ENCODE data around the gene FAM216A.
"Not testable (repeated sequence)": the region's sequence is repeated elsewhere in the genome, so short reads cannot be mapped to it uniquely, and the experiment has no call there.

The FAM216A gene

DNA sequence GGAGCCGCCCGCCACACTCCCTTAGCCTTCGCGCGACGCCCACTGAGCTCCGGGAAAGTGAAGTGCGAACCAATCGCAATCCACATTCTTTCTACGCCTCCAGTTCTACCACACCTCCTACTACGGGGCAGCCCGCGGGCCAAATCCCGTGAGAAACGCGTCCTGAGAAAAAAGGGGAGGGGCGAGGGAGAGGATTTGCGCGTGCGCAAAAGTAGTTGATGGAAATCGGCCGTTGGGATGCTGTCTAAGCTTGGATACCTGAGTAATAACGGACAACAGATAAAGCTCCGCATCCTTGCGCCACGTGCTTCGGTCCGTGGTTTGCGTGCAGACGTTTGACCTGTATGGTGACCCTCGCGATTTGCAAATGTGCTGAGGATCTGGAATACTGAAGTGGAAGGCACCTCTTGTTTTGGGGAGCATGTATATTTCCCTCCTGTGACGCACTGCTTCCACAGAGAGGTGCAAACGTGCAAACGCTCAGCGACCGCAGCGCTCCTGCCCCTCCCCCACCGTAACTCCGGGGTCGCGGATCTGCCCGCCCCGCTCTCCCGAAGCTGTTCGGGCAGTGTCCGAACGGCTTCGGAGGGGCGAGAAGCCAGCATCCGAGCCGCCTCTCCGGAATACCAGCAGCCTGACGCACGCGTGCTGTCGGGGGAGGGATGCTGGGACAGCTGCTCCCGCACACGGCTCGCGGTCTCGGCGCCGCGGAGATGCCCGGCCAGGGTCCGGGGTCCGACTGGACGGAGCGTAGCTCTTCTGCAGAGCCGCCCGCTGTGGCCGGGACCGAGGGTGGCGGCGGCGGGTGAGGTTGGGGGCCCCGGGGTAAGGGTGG is at the start of gene FAM216A, which contains the start of gene GPN3:
Gene FAM216A, plus strand, starts transcription at position 632 of the 835 bp plus-strand sequence. Its CDS starts 31 bp downstream, at position 663.
Gene GPN3, minus strand, starts transcription at position 44 of the 835 bp plus-strand sequence. CDS start 54 bp downstream, outside the sequence.
- DNase-seq: peak; percentile 74 to 97 (median 94)

DNA sequence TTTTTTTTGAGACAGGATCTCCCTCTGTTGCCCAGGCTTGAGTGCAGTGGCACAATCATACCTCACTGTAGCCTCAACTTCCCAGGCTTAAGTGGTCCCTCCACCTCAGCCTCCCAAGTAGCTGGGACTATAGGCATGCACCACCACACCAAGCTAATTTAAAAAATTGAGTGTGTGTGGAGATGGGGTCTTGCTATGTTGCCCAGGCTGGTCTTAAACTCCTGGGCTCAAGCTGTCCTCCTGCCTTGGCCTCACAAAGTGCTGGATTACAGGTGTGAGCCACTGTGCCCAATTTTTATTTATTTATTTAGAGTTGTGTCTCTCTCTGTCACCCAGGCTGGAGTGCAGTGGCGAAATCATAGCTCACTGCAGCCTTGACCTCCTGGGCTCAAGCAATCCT is 48.0 kb upstream of the FAM216A start:
- DNase-seq: not testable (repeated sequence)

- no peak for DNase-seq
Measured at GRCh38 chr12:110421159-110421661, 47.4 kb upstream of the FAM216A start.

DNA sequence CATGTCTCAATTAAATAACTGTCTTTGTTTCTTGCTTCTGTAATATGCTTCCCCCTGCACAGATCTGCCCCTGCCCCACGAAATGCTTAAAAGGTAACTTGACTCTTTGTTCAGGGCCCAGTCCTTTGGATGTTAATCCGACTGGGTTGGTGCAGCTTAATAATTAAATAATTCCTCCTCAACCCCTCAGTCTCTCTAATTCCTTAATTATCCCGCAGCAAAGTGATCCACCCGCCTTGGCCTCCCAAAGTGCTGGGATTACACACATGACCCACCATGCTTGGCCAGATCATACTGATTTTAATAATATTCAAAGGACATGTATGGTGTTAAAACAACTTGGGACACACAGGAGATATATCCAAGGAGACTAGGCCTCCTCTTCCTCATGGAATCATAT is 46.9 kb upstream of the FAM216A start:
- DNase-seq: no peak

DNA sequence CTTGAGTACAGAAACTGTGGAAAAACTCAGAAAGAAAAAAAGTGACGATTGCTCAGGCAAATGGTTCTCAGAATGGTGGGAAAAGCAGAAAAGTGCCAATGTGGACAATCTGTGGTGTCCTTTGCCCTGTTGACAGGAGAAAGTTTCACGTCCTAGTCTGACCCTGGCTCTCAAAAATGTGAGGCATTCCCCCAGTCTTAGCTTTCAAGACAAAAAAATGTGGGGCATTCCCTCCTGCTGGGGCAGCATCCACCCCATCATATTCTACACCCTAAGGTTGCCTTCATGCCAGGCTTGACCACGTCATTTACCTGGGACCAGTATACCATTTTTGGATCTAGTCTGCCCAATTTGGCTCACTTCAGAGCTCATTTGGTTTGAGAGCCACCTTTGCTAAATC is 44.4 kb upstream of the FAM216A start:
- no peak for DNase-seq

- no peak for DNase-seq
Measured at GRCh38 chr12:110426406-110426805, 42.2 kb upstream of the FAM216A start.

DNA sequence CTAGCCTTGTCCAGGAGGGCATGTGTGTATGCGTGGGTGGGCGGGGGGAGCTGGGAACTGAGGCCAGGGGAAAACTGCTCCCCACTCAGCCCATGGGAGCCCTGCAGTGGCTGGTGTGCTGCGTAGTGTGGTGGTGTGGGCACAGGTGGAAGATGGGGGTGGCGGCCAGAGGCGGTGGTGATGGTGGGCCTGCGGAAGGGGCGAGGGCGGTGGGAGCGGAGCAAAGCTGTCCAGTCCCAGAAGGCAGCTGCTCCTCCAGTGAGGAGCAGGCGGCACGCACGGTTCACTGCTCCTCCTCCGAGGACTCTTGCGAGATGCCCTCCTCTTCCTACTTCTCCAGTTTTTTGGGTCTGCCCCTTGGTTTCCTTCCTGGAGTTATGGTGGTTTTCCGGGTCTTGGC is 39.0 kb upstream of the FAM216A start:
- DNase-seq: not testable (repeated sequence)

DNA sequence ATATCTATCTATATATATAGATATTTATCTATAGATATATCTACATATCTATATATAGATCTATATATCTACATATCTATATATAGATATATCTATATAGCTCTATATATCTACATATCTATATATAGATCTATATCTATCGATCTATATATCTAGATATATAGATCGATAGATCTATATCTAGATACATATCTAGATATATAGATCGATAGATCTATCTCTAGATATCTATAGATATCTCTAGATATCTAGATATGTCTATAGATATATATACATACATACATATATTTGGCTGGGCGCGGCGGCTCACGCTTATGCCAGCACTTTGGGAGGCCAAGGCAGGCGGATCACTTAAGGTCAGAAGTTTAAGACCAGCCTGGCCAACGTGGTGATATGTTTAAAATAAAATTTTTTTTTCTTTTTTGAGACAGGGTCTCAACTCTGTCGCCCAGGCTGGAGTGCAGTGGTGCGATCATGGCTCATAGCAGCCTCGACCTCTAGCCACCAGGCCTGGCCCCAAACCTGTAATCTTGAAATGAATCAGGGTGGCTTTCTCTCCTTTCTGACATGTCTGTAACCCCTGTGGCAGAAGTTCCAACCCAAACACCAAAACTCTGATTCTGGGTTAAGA is 36.6 kb upstream of the FAM216A start:
- DNase-seq: no peak

DNA sequence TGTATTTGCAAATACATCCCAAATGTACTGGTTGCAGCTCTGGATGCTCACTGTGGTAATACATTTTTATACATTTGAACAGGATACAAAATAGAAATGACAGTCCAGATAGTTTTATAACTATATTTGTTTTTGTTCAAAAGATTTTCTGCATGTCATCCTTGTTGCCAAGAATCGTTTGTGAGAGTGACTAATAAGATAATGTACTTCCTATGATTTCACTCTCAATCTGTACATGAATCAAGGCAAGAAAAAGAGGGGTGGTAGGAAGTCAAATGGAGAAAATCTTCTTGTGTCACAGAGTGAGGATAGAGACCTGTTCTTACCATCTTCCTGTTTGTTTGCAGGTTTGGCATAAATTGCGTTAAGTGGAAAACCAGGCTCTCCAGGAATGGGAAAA is 32.4 kb upstream of the FAM216A start:
- DNase-seq: no peak

DNA sequence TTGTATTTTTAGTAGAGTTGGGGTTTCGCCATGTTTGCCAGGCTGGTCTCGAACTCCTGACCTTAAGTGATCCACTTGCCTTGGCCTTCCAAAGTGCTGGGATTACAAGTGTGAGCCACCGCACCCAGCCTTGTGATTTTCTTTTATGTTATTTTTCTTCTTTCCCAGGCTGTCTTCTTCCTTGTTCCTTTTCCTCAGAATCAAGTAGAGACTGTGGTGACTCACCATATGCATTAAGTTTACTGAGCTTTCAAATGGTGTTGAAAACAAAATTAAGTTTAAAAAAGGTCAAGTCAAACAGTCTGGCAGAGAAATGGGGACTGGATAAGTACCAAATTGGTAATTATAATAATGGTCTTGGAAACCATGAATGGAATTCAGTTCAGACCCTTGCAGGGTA is 24.2 kb upstream of the FAM216A start:
- DNase-seq: no peak

DNA sequence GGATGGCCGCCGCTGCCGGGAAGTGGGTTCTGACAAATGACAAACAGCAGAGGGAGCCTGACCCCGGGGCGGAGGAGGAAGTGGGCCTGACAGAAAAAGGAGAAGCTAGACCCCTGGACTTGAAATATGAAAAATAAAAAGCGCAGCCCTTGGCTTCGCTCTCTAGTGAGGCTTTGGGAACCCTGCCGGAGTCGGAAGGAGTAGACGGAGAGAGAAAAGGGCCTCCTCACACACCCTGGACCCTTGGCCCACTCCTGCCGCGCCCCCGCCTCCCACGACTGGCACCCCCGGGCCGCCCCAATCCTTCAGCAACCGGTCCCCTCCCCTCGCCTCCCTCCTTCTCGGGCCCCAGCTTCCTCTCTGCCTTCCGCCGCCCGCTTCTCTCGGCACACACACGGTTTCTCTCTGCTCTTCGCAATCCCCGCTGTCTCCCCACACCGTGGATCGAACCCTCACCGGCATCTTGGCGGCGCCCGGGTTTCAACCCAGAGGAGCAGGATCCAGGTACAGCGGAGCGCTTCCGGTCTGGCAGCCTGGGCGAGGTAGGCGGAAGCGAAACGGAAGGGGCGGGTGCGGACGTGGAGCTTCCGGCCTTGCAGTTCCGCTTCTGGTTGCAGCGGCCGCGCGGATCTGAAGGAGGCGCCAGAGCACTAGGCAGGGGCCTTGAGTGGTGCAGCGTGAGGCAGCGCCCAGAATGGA is 18.7 kb upstream of the FAM216A start, which contains the start of gene ARPC3:
Gene ARPC3, minus strand, starts transcription at position 539 of the 699 bp plus-strand sequence. Its CDS starts 77 bp downstream, at position 462.
- peak; percentile 44 to 94 (median 88) for DNase-seq

DNA sequence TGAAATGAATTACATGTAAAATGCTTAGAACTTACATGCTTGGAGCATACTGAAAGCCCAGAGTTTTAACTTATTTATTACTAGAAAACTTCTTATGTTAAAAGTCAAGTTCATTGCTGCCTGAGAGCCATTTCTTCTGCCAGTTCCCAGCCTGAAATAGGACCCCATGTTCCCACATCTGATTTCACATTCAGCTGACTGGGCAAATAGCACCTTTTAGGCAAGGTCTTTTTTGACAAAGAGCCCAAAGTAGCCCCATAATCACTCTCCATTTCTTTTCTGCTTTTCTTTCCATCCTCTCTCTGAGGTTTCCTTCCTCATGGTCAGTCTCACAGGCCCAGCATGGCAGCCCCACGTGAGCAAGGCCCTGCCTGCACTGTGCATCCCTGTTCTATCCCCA is 17.4 kb upstream of the FAM216A start:
- no peak for DNase-seq

GRCh38 chr12:110453569-110454296 is 14.9 kb upstream of the FAM216A start:
- no peak for DNase-seq

DNA sequence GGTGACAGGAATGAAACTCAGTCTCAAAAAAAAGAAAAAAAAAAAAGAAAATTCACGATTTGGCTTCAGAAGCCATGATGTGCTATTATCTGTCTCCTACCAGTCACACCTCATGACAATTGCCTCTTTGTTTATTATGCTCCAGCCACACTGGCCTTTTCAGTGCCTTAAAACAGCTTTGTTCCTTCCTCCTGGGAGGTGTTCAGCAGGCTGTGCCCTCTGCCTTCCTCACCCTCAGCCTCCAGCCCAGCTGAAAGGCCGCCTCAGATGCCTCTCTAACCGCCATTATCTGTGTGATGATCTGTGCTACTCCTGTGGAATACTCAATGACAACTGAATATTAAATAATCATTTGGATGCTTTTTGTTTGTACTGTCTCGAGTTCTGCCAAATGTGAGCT is 9.9 kb upstream of the FAM216A start:
- DNase-seq: peak in 6 of 58 donors; percentile 12 to 38 (median 16)

- DNase-seq: not testable (repeated sequence)
Measured at GRCh38 chr12:110461189-110461588, 7.5 kb upstream of the FAM216A start.

DNA sequence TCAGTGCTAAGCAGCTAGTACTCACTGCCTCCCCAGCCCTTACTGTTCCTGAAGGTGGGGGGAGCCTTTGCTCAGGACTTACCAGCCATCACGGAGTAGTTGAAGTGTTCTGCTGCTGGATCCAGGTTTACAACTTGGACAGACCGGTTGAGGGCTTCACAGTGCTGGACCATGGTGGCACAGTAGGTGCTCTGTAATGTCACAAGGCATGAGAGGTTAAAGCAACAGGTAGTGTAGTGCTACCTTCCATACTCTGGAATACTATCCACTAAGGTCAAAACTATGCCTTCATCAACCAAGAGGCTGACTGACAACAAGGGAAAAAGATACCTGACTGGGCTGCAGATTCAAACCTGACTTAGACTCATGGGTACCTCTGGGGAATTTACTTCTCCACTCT is 3.6 kb upstream of the FAM216A start:
- no peak for DNase-seq

GRCh38 chr12:110465765-110466164 is 2.9 kb upstream of the FAM216A start:
- DNase-seq: not testable (repeated sequence)

DNA sequence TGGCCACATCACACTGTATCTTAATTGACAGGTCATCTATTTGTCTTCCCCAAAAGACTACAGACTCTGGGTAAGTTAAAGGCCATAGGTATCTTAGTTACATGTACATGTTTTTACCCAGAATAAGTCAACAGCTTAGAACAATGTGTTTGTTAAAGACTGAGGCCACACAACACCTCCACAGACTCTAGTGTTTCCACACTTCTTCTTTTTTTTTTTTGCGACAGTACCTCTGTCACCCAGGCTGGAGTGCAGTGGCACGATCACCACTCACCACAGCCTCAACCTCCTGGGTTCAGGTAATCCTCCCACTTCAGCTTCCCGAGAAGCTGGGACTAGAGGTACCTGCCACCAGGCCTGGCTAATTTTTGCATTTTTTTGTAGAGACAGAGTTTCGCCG is 1.9 kb upstream of the FAM216A start:
- no peak for DNase-seq

DNA sequence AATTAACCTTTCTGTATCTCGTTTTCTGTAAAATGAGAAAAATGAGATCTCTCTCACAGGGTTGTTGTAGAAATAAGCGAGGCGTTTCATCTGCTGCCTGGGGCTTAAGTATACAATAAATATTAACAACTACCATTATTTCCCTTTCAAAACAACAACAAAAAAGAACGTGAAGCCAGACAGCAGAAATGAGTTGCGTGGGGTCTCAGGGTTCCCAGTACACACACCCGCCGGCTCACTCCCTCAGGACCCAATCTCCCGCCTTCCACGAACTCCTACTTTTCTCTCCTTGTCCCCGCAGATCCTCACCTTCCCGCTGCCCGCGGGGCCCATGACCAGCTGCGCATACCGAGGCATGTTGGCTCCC is 815 bp upstream of the FAM216A start:
- DNase-seq: no peak

GRCh38 chr12:110475426-110475825 is 6.8 kb downstream of the FAM216A start:
- DNase-seq: no peak

Measured in anterior cingulate cortex (tissue), 58 donors.